AG09309 (cell line): Measurements from ENCODE around the gene TECPR2.

Experiments used
- DNase-seq: peaks from one replicate; pipeline ENCODE4 v3.0.0-alpha.2; 2010; ENCODE audit warnings: low read depth
- H3K4me3 ChIP-seq: 2 replicates; pipeline ENCODE4 v1.5.1; 2011; ENCODE audit warnings: mild to moderate bottlenecking, low read depth, low read length, moderate library complexity; ENCODE audit not compliant: control insufficient read depth
- CTCF ChIP-seq: IDR thresholded peaks from 2 replicates; pipeline ENCODE4 v1.5.1; 2011; ENCODE audit warnings: mild to moderate bottlenecking, low read depth, low read length, inconsistent platforms; ENCODE audit not compliant: insufficient read depth, control insufficient read depth; ENCODE audit errors: missing control alignments

Gene TECPR2

DNA sequence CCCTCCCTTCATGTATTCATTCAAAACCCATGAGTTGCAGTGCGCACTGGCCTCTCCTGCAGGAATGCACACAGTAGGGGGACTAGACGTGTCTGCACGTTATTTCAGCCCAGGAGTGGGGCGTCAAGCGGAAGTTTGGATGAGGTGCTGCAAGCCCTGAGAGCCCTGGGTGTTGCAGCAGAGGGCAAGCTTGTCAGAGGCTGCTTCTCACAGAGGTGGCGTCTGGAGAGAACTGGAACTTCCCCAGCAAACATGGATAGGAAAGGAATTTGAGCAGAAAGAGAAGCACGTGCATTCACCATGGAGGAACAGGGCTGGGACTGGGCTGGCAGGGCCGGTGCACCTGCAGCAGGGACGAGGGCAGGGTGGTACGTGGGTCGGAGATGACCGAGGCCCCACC, 64.9 kb downstream of the TECPR2 start:
- no peak overlapping the region for H3K4me3 ChIP-seq
- no peak for DNase-seq
- no peak for TF ChIP-seq CTCF

- DNase-seq, result no peak
- TF ChIP-seq CTCF, result no peak
- H3K4me3 ChIP-seq, result no peak overlapping the region
Observed at GRCh38 chr14:102430212-102430908, 67.6 kb downstream of the TECPR2 start.

DNA sequence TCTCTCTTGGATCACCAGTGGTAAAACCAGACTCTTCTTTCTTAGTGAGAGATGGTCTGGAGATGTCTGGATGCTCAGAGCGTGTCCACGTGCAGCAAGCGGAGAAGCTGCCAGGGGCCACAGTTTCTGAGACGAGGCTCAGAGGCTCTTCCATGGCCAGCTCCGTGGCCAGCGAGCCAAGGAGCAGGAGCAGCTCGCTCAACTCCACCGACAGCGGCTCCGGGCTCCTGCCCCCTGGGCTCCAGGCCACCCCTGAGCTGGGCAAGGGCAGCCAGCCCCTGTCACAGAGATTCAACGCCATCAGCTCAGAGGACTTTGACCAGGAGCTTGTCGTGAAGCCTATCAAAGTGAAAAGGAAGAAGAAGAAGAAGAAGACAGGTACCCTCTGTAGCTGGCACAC, 69.0 kb downstream of the TECPR2 start:
- TF ChIP-seq CTCF, result no peak
- no peak overlapping the region for H3K4me3 ChIP-seq
- DNase-seq, result no peak

DNA sequence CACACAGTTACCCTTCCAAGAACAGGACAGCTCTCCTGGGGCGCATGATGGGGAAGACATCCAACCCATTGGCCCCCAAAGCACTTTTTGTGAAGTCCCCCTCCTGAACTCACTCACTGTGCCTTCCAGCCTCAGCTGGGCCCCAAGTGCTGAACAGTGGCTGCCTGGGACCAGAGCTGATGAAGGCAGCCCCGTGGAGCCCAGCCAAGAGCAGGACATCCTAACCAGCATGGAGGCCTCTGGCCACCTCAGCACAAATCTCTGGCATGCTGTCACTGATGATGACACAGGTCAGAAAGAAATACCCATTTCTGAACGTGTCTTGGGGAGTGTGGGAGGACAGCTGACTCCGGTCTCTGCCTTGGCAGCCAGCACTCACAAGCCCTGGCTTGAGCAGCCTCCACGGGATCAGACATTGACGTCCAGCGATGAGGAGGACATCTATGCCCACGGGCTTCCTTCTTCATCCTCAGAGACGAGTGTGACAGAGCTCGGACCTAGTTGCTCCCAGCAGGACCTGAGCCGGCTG, 72.0 kb downstream of the TECPR2 start:
- no peak for TF ChIP-seq CTCF
- no peak for DNase-seq
- no peak overlapping the region for H3K4me3 ChIP-seq

GRCh38 chr14:102437997-102438915, 75.5 kb downstream of the TECPR2 start:
- peak; percentile 24 for DNase-seq

More at GRCh38 chr14:102437997-102438915, 75.5 kb downstream of the TECPR2 start:
- TF ChIP-seq CTCF, result peak; percentile 82
- no peak overlapping the region for H3K4me3 ChIP-seq
